Activated B cell treated with CpG ODN at 0.5 μM for 24 hours (primary cell): ENCODE results near the gene KIF1C. TPM values are rescaled to one million over a fixed set of nuclear protein-coding genes. Genes with fewer than 3 reads are reported as not detected.

Experiments used
- ATAC-seq: fragments of 200-7000 bp; cut with Tn5 transposase; one replicate; pipeline ENCODE4 v1.10.0; 2021; ENCODE audit warnings: low read depth, mild to moderate bottlenecking, moderate library complexity
- CTCF ChIA-PET: fragments of 350-600 bp; sonication (Branson Sonifier 250); formaldehyde crosslinking; loops from one replicate; lab custom pipeline; 2021; ENCODE audit warnings: antibody characterized with exemption; lab: Charles Lee
- POLR2A ChIA-PET: fragments of 350-600 bp; sonication (Branson Sonifier 250); formaldehyde crosslinking; loops from one replicate; lab custom pipeline; 2021; ENCODE audit warnings: antibody characterized with exemption; lab: Charles Lee
- DNase-seq: peaks from one replicate; pipeline ENCODE4 v3.0.0; 2022
- H3K27ac Mint-ChIP-seq: one replicate; pipeline ENCODE4 v1.8.0; 2020; ENCODE audit warnings: mixed read lengths
- H3K27me3 Mint-ChIP-seq: one replicate; pipeline ENCODE4 v1.8.0; 2021; ENCODE audit warnings: mixed read lengths
- H3K36me3 Mint-ChIP-seq: one replicate; pipeline ENCODE4 v1.8.0; 2021; ENCODE audit warnings: low read depth, mixed read lengths
- H3K4me1 Mint-ChIP-seq: one replicate; pipeline ENCODE4 v1.8.0; 2021; ENCODE audit warnings: mixed read lengths
- H3K4me3 Mint-ChIP-seq: one replicate; pipeline ENCODE4 v1.8.0; 2020; ENCODE audit warnings: mild to moderate bottlenecking, mixed read lengths
- H3K9me3 Mint-ChIP-seq: one replicate; pipeline ENCODE4 v1.8.0; 2020; ENCODE audit warnings: mixed read lengths
- intact Hi-C: fragments of 100-400 bp; cut with micrococcal nuclease; formaldehyde crosslinking; loops from one replicate; pipeline ENCODE4 v1.15.1; 2024
- total RNA-seq: library from RNA; stranded (reverse); gene quantifications from 2 replicates; pipeline ENCODE4 v1.2.3, GENCODE V29; 2022
- TF ChIP-seq, protein P1 (sequence below): fragments of 200-600 bp; IDR thresholded peaks from one replicate; pipeline ENCODE4 v1.8.0; 2022; ENCODE audit warnings: antibody characterized with exemption, mild to moderate bottlenecking

The KIF1C gene
- total RNA-seq, 1 donor from 2014 or later = 62.6 TPM

DNA sequence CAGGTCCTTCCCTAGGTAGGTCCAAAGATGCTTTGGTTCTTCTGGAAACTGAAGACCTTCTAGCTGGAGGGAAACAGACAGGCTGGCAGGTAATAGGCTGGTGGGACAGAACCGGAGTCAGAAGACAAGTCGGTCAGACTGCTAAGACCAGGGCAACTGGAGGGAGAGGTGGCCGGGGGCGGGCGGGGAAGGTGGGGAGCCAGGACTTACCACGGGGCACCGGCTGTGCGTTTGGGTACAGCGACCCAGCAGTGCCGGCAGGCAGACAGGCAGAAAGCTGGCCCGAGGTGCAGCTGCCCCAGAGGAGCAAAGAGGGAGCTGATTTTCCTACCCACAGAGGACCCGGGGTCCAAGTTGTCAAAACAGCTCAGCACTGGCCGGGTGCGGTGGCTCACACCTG, 36.9 kb downstream of the KIF1C start:
- intact Hi-C loops = loop anchor here (5.0 kb wide), 2 partner anchors 78 to 203 kb away; partner anchors contain the start of gene ZNF232
- ATAC-seq (no peak), DNase-seq (no peak)
- TF ChIP-seq, protein P1, sequence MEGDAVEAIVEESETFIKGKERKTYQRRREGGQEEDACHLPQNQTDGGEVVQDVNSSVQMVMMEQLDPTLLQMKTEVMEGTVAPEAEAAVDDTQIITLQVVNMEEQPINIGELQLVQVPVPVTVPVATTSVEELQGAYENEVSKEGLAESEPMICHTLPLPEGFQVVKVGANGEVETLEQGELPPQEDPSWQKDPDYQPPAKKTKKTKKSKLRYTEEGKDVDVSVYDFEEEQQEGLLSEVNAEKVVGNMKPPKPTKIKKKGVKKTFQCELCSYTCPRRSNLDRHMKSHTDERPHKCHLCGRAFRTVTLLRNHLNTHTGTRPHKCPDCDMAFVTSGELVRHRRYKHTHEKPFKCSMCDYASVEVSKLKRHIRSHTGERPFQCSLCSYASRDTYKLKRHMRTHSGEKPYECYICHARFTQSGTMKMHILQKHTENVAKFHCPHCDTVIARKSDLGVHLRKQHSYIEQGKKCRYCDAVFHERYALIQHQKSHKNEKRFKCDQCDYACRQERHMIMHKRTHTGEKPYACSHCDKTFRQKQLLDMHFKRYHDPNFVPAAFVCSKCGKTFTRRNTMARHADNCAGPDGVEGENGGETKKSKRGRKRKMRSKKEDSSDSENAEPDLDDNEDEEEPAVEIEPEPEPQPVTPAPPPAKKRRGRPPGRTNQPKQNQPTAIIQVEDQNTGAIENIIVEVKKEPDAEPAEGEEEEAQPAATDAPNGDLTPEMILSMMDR = no peak
- Mint-ChIP-seq H3K27ac (no peak overlapping the region), H3K27me3 (peaks cover 10% of the 10 kb centered on the region), H3K9me3 (no peaks in the 10 kb centered on the region), H3K4me3 (no peak overlapping the region), H3K36me3 (no peaks in the 10 kb centered on the region), H3K4me1 (peaks cover 14% of the 10 kb centered on the region)
- CTCF ChIA-PET = interaction anchor here (1.3 to 3.6 kb wide), 2 partner anchors 15 to 27 kb away, joined by 3 to 13 read pairs; no protein-coding TSS in a partner anchor
- POLR2A ChIA-PET = interaction anchor here (0.7 kb wide), 1 partner anchor 19 kb away, joined by 3 read pairs; no protein-coding TSS in a partner anchor

DNA sequence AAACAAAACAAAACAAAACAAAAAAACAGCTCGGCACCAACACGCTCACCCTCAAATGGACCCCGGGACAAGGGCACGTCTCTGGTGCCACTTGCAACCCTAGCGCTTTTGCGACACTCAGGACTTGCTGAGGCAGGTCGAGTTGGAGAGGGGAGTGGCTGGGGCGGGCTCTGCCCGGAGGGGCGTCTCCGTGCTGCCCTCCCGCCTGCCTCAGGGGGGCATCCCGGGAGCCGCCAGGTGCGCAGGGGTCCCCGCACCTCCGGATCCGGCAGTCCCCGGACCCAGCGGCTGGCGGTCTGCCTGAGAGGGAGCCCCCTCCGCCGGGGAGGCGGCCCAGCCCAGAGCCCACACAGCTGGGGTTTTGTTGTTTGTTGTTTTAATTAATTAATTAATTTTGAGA, 37.6 kb downstream of the KIF1C start, which contains the start of gene SLC52A1:
Gene SLC52A1, minus strand, starts transcription at position 112 of the 400 bp plus-strand sequence. CDS start 820 bp downstream, outside the sequence.
- H3K9me3 Mint-ChIP-seq = no peaks in the 10 kb centered on the region

DNA sequence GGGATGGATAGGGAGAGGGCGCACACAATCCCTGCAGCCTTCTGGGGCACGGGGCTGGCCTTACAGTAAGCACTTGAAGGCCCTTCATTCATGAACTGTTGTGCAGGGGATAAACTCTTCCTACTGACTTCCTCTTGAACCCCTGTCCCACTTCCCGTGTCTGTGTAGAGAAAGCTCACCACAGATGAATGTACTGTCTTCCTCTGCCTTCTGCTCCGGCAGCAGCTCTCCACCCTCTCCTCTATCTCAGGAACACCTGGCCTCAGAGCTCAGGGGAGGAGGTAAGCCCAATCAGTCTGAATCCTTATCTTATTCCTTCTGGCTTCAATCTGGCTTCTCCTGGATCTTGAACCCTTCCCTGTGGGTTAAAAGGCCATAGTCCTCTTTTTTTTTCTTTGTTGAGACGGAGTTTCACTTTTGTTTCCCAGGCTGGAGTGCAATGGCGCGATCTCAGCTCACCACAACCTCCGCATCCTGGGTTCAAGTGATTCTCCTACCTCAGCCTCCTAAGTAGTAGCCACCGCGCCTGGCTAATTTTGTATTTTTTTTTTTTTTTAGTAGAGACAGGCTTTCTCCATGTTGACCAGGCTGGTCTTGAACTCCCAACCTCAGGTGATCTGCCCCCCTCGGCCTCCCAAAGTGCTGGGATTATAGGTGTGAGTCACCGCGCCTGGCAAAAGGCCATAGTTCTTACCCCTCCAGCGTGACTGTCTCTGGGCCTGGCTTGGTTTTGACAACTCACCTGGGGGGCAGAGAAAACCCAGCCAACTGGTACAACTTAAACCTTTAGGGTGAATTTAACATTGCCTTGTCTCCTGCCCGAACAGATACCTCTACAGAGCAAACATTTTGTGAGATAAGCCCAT, 44.6 kb downstream of the KIF1C start:
- DNase-seq = no peak
- Mint-ChIP-seq H3K4me3 (no peak overlapping the region), H3K36me3 (no peaks in the 10 kb centered on the region), H3K9me3 (no peaks in the 10 kb centered on the region), H3K27ac (no peak overlapping the region), H3K27me3 (no peaks in the 10 kb centered on the region), H3K4me1 (peaks cover 8% of the 10 kb centered on the region)
- no peak for ATAC-seq
- POLR2A ChIA-PET = no interaction called here
- TF ChIP-seq, protein P1 = no peak
- CTCF ChIA-PET = no interaction called here
- intact Hi-C loops = no loop called here

More for the DNA sequence above, 37.6 kb downstream of the KIF1C start, which contains the start of gene SLC52A1:
- ChIA-PET CTCF (interaction anchor here (3.6 kb wide), 1 partner anchor 26 kb away, joined by 13 read pairs; no protein-coding TSS in a partner anchor), POLR2A (interaction anchor here (0.6 to 0.7 kb wide), 3 partner anchors 12 to 163 kb away, joined by 3 to 4 read pairs (median 3); no protein-coding TSS in a partner anchor)
- intact Hi-C loops = no loop called here
- ATAC-seq (no peak), DNase-seq (no peak)
- TF ChIP-seq, protein P1 = no peak
- H3K36me3 Mint-ChIP-seq = no peaks in the 10 kb centered on the region
- H3K4me3 Mint-ChIP-seq = no peak within 1 kb of the TSS
- H3K27ac Mint-ChIP-seq = no peak within 1 kb of the TSS
- peaks cover 10% of the 10 kb centered on the region for H3K27me3 Mint-ChIP-seq
- peaks cover 14% of the 10 kb centered on the region for H3K4me1 Mint-ChIP-seq

DNA sequence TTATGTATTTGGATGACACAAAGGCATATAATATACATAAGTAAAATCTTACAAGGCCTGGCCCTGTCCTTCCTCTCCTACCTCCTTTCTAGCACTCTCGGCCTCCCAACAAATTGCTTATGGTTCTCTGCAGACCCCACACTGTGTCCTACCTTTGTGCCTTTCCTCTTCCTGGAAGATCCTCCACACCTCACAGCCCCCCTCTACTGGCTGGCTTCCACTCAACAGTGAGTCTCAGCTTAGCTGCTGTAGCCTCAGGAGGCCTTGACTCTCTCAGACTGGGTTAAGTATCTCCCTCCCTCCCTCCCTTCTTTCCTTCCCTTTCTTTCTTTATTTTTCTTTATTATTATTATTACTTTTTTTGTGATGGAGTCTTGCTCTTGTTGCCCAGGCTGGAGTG, 45.8 kb downstream of the KIF1C start:
- ChIA-PET POLR2A (interaction anchor here (0.5 kb wide), 1 partner anchor 130 kb away, joined by 3 read pairs; no protein-coding TSS in a partner anchor), CTCF (no interaction called here)
- Mint-ChIP-seq H3K27ac (no peak overlapping the region), H3K9me3 (no peaks in the 10 kb centered on the region), H3K27me3 (no peaks in the 10 kb centered on the region), H3K4me1 (peaks cover 18% of the 10 kb centered on the region), H3K36me3 (no peaks in the 10 kb centered on the region), H3K4me3 (no peak overlapping the region)
- ATAC-seq (no peak), DNase-seq (no peak)
- intact Hi-C loops = no loop called here
- TF ChIP-seq, protein P1 = no peak

DNA sequence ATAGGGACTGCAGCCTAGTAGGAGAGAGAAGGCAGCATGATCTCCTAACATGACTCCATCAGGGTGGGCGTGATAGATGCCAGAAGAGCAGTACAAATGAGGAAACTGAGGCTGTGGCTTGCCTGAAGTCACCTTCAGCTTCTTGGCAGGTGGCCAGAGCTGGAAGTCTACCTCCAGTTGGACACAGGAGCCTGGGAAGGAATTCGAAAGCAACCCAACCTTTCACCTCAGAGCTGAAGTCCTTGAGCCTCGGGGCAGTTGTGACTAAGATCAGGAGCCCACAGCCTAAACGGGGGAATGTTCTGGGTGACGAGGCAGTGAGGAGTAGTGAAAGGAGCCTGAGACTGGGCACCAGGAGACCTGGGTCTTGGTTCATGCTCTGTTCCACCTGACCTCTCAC, 46.9 kb downstream of the KIF1C start:
- ChIA-PET POLR2A (no interaction called here), CTCF (no interaction called here)
- no peaks in the 10 kb centered on the region for H3K9me3 Mint-ChIP-seq
- TF ChIP-seq, protein P1 = no peak
- ATAC-seq = no peak
- H3K4me3 Mint-ChIP-seq = no peak overlapping the region
- intact Hi-C loops = no loop called here
- peaks cover 26% of the 10 kb centered on the region for H3K4me1 Mint-ChIP-seq
- H3K27me3 Mint-ChIP-seq = no peaks in the 10 kb centered on the region
- DNase-seq = no peak
- no peak overlapping the region for H3K27ac Mint-ChIP-seq
- no peaks in the 10 kb centered on the region for H3K36me3 Mint-ChIP-seq
